ENCODE results near the gene TOR1AIP2. TPM values are rescaled to one million over a fixed set of nuclear protein-coding genes. Genes with fewer than 3 reads are reported as not detected.

TOR1AIP2 gene
- polyA plus RNA-seq (2013, experiment 1 of 2): 32.8 TPM
- 32.8 TPM for polyA plus RNA-seq (2013, experiment 2 of 2)

GRCh38 chr1:179877586-179878265 lies at the start of gene TOR1AIP2:
TOR1AIP2 (minus strand) TSS chr1:179877803; CDS start chr1:179852665, 25,138 bp downstream.
- Histone ChIP-seq H3K27ac (ENCODE audit: low read depth, low read length, severe bottlenecking) (peak within 1 kb of the TSS; percentile 46), H3K9me3 (ENCODE audit: control insufficient read depth, low read length) (no peaks in the 10 kb centered on the region)
- 4% methylated on average over 25 to 28 of the region's 31 CpGs for WGBS, 2 experiments (ENCODE audit: insufficient coverage in 2 of 2)

GRCh38 chr1:179926850-179927205 lies 49.2 kb upstream of the TOR1AIP2 start:
- 95 to 100% methylated on average over 2 of the region's 3 CpGs for WGBS, 2 experiments (ENCODE audit: insufficient coverage in 2 of 2)
- no peaks in the 10 kb centered on the region for H3K36me3 ChIP-seq (ENCODE audit: control insufficient read depth, insufficient read depth, low read length)
- no peaks in the 10 kb centered on the region for H3K9me3 ChIP-seq (ENCODE audit: control insufficient read depth, low read length)
- no peak overlapping the region for H3K4me3 ChIP-seq (ENCODE audit: extremely low read depth, insufficient read depth, low read length, poor library complexity, severe bottlenecking)
- peaks cover 4% of the 10 kb centered on the region for H3K4me1 ChIP-seq (ENCODE audit: control insufficient read depth, insufficient read depth, low read length, poor library complexity, severe bottlenecking)
- no peak overlapping the region for H3K27ac ChIP-seq (ENCODE audit: low read depth, low read length, severe bottlenecking)

More at GRCh38 chr1:179877586-179878265, at the start of gene TOR1AIP2:
- peak within 1 kb of the TSS; percentile 80 for H3K4me3 ChIP-seq (ENCODE audit: extremely low read depth, insufficient read depth, low read length, poor library complexity, severe bottlenecking)
- no peaks in the 10 kb centered on the region for H3K4me1 ChIP-seq (ENCODE audit: control insufficient read depth, insufficient read depth, low read length, poor library complexity, severe bottlenecking)
- H3K36me3 ChIP-seq (ENCODE audit: control insufficient read depth, insufficient read depth, low read length): peaks cover 31% of the 10 kb centered on the region

GRCh38 chr1:179925922-179926849 lies 48.6 kb upstream of the TOR1AIP2 start:
- Histone ChIP-seq H3K27ac (ENCODE audit: low read depth, low read length, severe bottlenecking) (no peak overlapping the region), H3K4me1 (ENCODE audit: control insufficient read depth, insufficient read depth, low read length, poor library complexity, severe bottlenecking) (peaks cover 7% of the 10 kb centered on the region)
- WGBS, 2 experiments (ENCODE audit: insufficient coverage in 2 of 2): 83% methylated on average over 1 of the region's 4 CpGs; no CpG with 5 or more reads in 1 of the 2 experiments

GRCh38 chr1:179925302-179925701 lies 47.7 kb upstream of the TOR1AIP2 start:
- H3K4me3 ChIP-seq (ENCODE audit: extremely low read depth, insufficient read depth, low read length, poor library complexity, severe bottlenecking): no peak overlapping the region
- no peaks in the 10 kb centered on the region for H3K9me3 ChIP-seq (ENCODE audit: control insufficient read depth, low read length)
- H3K27ac ChIP-seq (ENCODE audit: low read depth, low read length, severe bottlenecking): no peak overlapping the region
- H3K4me1 ChIP-seq (ENCODE audit: control insufficient read depth, insufficient read depth, low read length, poor library complexity, severe bottlenecking): peaks cover 8% of the 10 kb centered on the region
- no peaks in the 10 kb centered on the region for H3K36me3 ChIP-seq (ENCODE audit: control insufficient read depth, insufficient read depth, low read length)
- WGBS, 2 experiments (ENCODE audit: insufficient coverage in 2 of 2): 96% methylated on average over 4 of the region's 5 CpGs

More at GRCh38 chr1:179925922-179926849, 48.6 kb upstream of the TOR1AIP2 start:
- Histone ChIP-seq H3K36me3 (ENCODE audit: control insufficient read depth, insufficient read depth, low read length) (no peaks in the 10 kb centered on the region), H3K4me3 (ENCODE audit: extremely low read depth, insufficient read depth, low read length, poor library complexity, severe bottlenecking) (no peak overlapping the region), H3K9me3 (ENCODE audit: control insufficient read depth, low read length) (no peaks in the 10 kb centered on the region)

- Histone ChIP-seq H3K4me3 (ENCODE audit: extremely low read depth, insufficient read depth, low read length, poor library complexity, severe bottlenecking) (no peak overlapping the region), H3K36me3 (ENCODE audit: control insufficient read depth, insufficient read depth, low read length) (peaks cover 2% of the 10 kb centered on the region), H3K27ac (ENCODE audit: low read depth, low read length, severe bottlenecking) (no peak overlapping the region), H3K9me3 (ENCODE audit: control insufficient read depth, low read length) (no peaks in the 10 kb centered on the region), H3K4me1 (ENCODE audit: control insufficient read depth, insufficient read depth, low read length, poor library complexity, severe bottlenecking) (peaks cover 4% of the 10 kb centered on the region)
- WGBS, 2 experiments (ENCODE audit: insufficient coverage in 2 of 2): 83% methylated on average over 1 of the region's 1 CpG; no CpG with 5 or more reads in 1 of the 2 experiments
Measured at GRCh38 chr1:179924268-179924667, 46.7 kb upstream of the TOR1AIP2 start.

GRCh38 chr1:179923029-179923428 lies 45.4 kb upstream of the TOR1AIP2 start:
- no peak overlapping the region for H3K27ac ChIP-seq (ENCODE audit: low read depth, low read length, severe bottlenecking)
- H3K9me3 ChIP-seq (ENCODE audit: control insufficient read depth, low read length): no peaks in the 10 kb centered on the region
- peaks cover 8% of the 10 kb centered on the region for H3K36me3 ChIP-seq (ENCODE audit: control insufficient read depth, insufficient read depth, low read length)
- no peak overlapping the region for H3K4me3 ChIP-seq (ENCODE audit: extremely low read depth, insufficient read depth, low read length, poor library complexity, severe bottlenecking)
- H3K4me1 ChIP-seq (ENCODE audit: control insufficient read depth, insufficient read depth, low read length, poor library complexity, severe bottlenecking): peaks cover 4% of the 10 kb centered on the region

GRCh38 chr1:179921981-179922872 lies 44.6 kb upstream of the TOR1AIP2 start:
- Histone ChIP-seq H3K36me3 (ENCODE audit: control insufficient read depth, insufficient read depth, low read length) (peaks cover 16% of the 10 kb centered on the region), H3K4me3 (ENCODE audit: extremely low read depth, insufficient read depth, low read length, poor library complexity, severe bottlenecking) (no peak overlapping the region), H3K27ac (ENCODE audit: low read depth, low read length, severe bottlenecking) (peak overlapping the region; percentile 47), H3K9me3 (ENCODE audit: control insufficient read depth, low read length) (no peaks in the 10 kb centered on the region), H3K4me1 (ENCODE audit: control insufficient read depth, insufficient read depth, low read length, poor library complexity, severe bottlenecking) (peaks cover 4% of the 10 kb centered on the region)
- 71 to 92% methylated on average over 3 to 4 of the region's 8 CpGs for WGBS, 2 experiments (ENCODE audit: insufficient coverage in 2 of 2)

GRCh38 chr1:179921472-179921871 lies 43.9 kb upstream of the TOR1AIP2 start:
- H3K27ac ChIP-seq (ENCODE audit: low read depth, low read length, severe bottlenecking): peak overlapping the region; percentile 47
- peaks cover 4% of the 10 kb centered on the region for H3K4me1 ChIP-seq (ENCODE audit: control insufficient read depth, insufficient read depth, low read length, poor library complexity, severe bottlenecking)
- WGBS, 2 experiments (ENCODE audit: insufficient coverage in 2 of 2): 88 to 100% methylated on average over 1 of the region's 1 CpG
- no peaks in the 10 kb centered on the region for H3K9me3 ChIP-seq (ENCODE audit: control insufficient read depth, low read length)
- peaks cover 17% of the 10 kb centered on the region for H3K36me3 ChIP-seq (ENCODE audit: control insufficient read depth, insufficient read depth, low read length)
- H3K4me3 ChIP-seq (ENCODE audit: extremely low read depth, insufficient read depth, low read length, poor library complexity, severe bottlenecking): no peak overlapping the region

- 89 to 97% methylated on average over 6 to 8 of the region's 10 CpGs for WGBS, 2 experiments (ENCODE audit: insufficient coverage in 2 of 2)
- no peak overlapping the region for H3K4me3 ChIP-seq (ENCODE audit: extremely low read depth, insufficient read depth, low read length, poor library complexity, severe bottlenecking)
- no peaks in the 10 kb centered on the region for H3K9me3 ChIP-seq (ENCODE audit: control insufficient read depth, low read length)
- H3K4me1 ChIP-seq (ENCODE audit: control insufficient read depth, insufficient read depth, low read length, poor library complexity, severe bottlenecking): peaks cover 4% of the 10 kb centered on the region
- peaks cover 43% of the 10 kb centered on the region for H3K36me3 ChIP-seq (ENCODE audit: control insufficient read depth, insufficient read depth, low read length)
- no peak overlapping the region for H3K27ac ChIP-seq (ENCODE audit: low read depth, low read length, severe bottlenecking)
Measured at GRCh38 chr1:179917601-179918429, 40.2 kb upstream of the TOR1AIP2 start.
